Mesothelial cell of epicardium (in vitro differentiated cells): Measurements from ENCODE around the gene CDKAL1. TPM values are rescaled to one million over a fixed set of nuclear protein-coding genes. Genes with fewer than 3 reads are reported as not detected.

Experiments used
- DNase-seq, 2 experiments: peaks; one replicate each; pipeline ENCODE4 v3.0.0; 2021; ENCODE audit warnings: low spot score in 2 of 2; ENCODE audit not compliant: unreplicated experiment in 2 of 2
- H3K27ac Mint-ChIP-seq: 2 replicates; pipeline ENCODE4 v1.8.0; 2021; ENCODE audit warnings: mixed read lengths
- H3K27me3 Mint-ChIP-seq: 2 replicates; pipeline ENCODE4 v1.8.0; 2021; ENCODE audit warnings: low read depth, mixed read lengths
- H3K36me3 Mint-ChIP-seq: 2 replicates; pipeline ENCODE4 v1.8.0; 2021; ENCODE audit warnings: mixed read lengths
- H3K4me1 Mint-ChIP-seq: 2 replicates; pipeline ENCODE4 v1.8.0; 2021; ENCODE audit warnings: mixed read lengths
- H3K4me3 Mint-ChIP-seq: 2 replicates; pipeline ENCODE4 v1.8.0; 2021; ENCODE audit warnings: mild to moderate bottlenecking, moderate library complexity, mixed read lengths
- H3K9me3 Mint-ChIP-seq: 2 replicates; pipeline ENCODE4 v1.8.0; 2021; ENCODE audit warnings: mixed read lengths
- CTCF ChIP-seq: fragments of 200-600 bp; sonication (generic); IDR thresholded peaks from one replicate; pipeline ENCODE4 v1.5.0; 2021; ENCODE audit warnings: antibody characterized with exemption; ENCODE audit not compliant: unreplicated experiment
- total RNA-seq: library from RNA; stranded (reverse); gene quantifications from 3 replicates; pipeline ENCODE4 v1.2.1, GENCODE V29; 2021

Gene CDKAL1
- total RNA-seq, 1 donor from 2014 or later, result 22.6 TPM

GRCh38 chr6:20837189-20837588 is 302.9 kb downstream of the CDKAL1 start:
- no peak for DNase-seq
- Mint-ChIP-seq H3K4me1 (peaks cover 5% of the 10 kb centered on the region), H3K36me3 (peaks cover 1% of the 10 kb centered on the region)

GRCh38 chr6:20838113-20838512 is 303.9 kb downstream of the CDKAL1 start:
- H3K9me3 Mint-ChIP-seq, result no peaks in the 10 kb centered on the region
- H3K4me3 Mint-ChIP-seq, result no peak overlapping the region
- DNase-seq, result no peak
- peaks cover 5% of the 10 kb centered on the region for H3K4me1 Mint-ChIP-seq
- peaks cover 1% of the 10 kb centered on the region for H3K36me3 Mint-ChIP-seq
- H3K27me3 Mint-ChIP-seq, result no peaks in the 10 kb centered on the region
- no peak overlapping the region for H3K27ac Mint-ChIP-seq
- TF ChIP-seq CTCF, result no peak

More at GRCh38 chr6:20837189-20837588, 302.9 kb downstream of the CDKAL1 start:
- Mint-ChIP-seq H3K27me3 (no peaks in the 10 kb centered on the region), H3K4me3 (no peak overlapping the region), H3K27ac (no peak overlapping the region), H3K9me3 (no peaks in the 10 kb centered on the region)
- TF ChIP-seq CTCF, result no peak

GRCh38 chr6:20839630-20840029 is 305.4 kb downstream of the CDKAL1 start:
- no peak for DNase-seq
- H3K36me3 Mint-ChIP-seq, result peaks cover 6% of the 10 kb centered on the region
- no peak for TF ChIP-seq CTCF
- no peak overlapping the region for H3K27ac Mint-ChIP-seq
- H3K27me3 Mint-ChIP-seq, result no peaks in the 10 kb centered on the region
- H3K4me3 Mint-ChIP-seq, result no peak overlapping the region
- peaks cover 5% of the 10 kb centered on the region for H3K4me1 Mint-ChIP-seq
- peaks cover 5% of the 10 kb centered on the region for H3K9me3 Mint-ChIP-seq

GRCh38 chr6:20840675-20841074 is 306.4 kb downstream of the CDKAL1 start:
- Mint-ChIP-seq H3K27me3 (no peaks in the 10 kb centered on the region), H3K36me3 (peaks cover 5% of the 10 kb centered on the region), H3K27ac (no peak overlapping the region), H3K4me3 (no peak overlapping the region), H3K4me1 (peaks cover 4% of the 10 kb centered on the region), H3K9me3 (peaks cover 5% of the 10 kb centered on the region)
- no peak for DNase-seq
- TF ChIP-seq CTCF, result no peak

GRCh38 chr6:20841806-20842205 is 307.5 kb downstream of the CDKAL1 start:
- TF ChIP-seq CTCF, result no peak
- no peak for DNase-seq
- Mint-ChIP-seq H3K27ac (no peak overlapping the region), H3K9me3 (peaks cover 5% of the 10 kb centered on the region), H3K27me3 (no peaks in the 10 kb centered on the region), H3K36me3 (peaks cover 5% of the 10 kb centered on the region), H3K4me1 (peaks cover 13% of the 10 kb centered on the region), H3K4me3 (no peak overlapping the region)

GRCh38 chr6:20845592-20845991 is 311.3 kb downstream of the CDKAL1 start:
- H3K27me3 Mint-ChIP-seq, result no peaks in the 10 kb centered on the region

More at GRCh38 chr6:20845592-20845991, 311.3 kb downstream of the CDKAL1 start:
- no peak overlapping the region for H3K4me3 Mint-ChIP-seq
- peaks cover 5% of the 10 kb centered on the region for H3K36me3 Mint-ChIP-seq
- no peak for TF ChIP-seq CTCF
- H3K4me1 Mint-ChIP-seq, result peaks cover 24% of the 10 kb centered on the region
- no peak overlapping the region for H3K27ac Mint-ChIP-seq
- peaks cover 5% of the 10 kb centered on the region for H3K9me3 Mint-ChIP-seq
- no peak for DNase-seq
